Astrocyte of the cerebellum (primary cell): Measurements from ENCODE around the gene CASQ1.

Experiments used
- DNase-seq: peaks from one replicate; pipeline ENCODE4 v3.0.0-alpha.2; 2011; ENCODE audit warnings: low read depth
- H3K4me3 ChIP-seq: 2 replicates; pipeline ENCODE4 v1.5.1; 2011; ENCODE audit warnings: mild to moderate bottlenecking, low read depth, low read length, moderate library complexity
- CTCF ChIP-seq: IDR thresholded peaks from 2 replicates; pipeline ENCODE4 v1.5.1; 2012; ENCODE audit warnings: low read length, low read depth, moderate library complexity, mild to moderate bottlenecking; ENCODE audit errors: missing control alignments
- in situ Hi-C: cut with HindIII; loops from 2 replicates; pipeline ENCODE4 v1.10.0; 2017; ENCODE audit warnings: low sequenced_read_pairs

CASQ1 gene

GRCh38 chr1:160210561-160210960, 20.2 kb downstream of the CASQ1 start:
- no peak for TF ChIP-seq CTCF
- in situ Hi-C loops = no loop called here
- DNase-seq = no peak
- no peak overlapping the region for H3K4me3 ChIP-seq

GRCh38 chr1:160211046-160211790, 20.8 kb downstream of the CASQ1 start:
- no peak for DNase-seq
- in situ Hi-C loops = no loop called here
- no peak overlapping the region for H3K4me3 ChIP-seq
- TF ChIP-seq CTCF = no peak

- no peak for DNase-seq
- H3K4me3 ChIP-seq = no peak overlapping the region
- in situ Hi-C loops = loop anchor here (5.0 kb wide), 2 partner anchors 67 to 107 kb away; no protein-coding TSS in a partner anchor
- TF ChIP-seq CTCF = no peak
These were observed 24.2 kb downstream of the CASQ1 start for GRCh38 chr1:160214481-160215140.

GRCh38 chr1:160216301-160216700, 25.9 kb downstream of the CASQ1 start:
- H3K4me3 ChIP-seq = no peak overlapping the region
- DNase-seq = no peak
- TF ChIP-seq CTCF = no peak
- in situ Hi-C loops = loop anchor here (5.0 kb wide), 2 partner anchors 69 to 109 kb away; no protein-coding TSS in a partner anchor

GRCh38 chr1:160217481-160218051, 27.2 kb downstream of the CASQ1 start:
- H3K4me3 ChIP-seq = no peak overlapping the region
- in situ Hi-C loops = loop anchor here (5.0 kb wide), 2 partner anchors 70 to 110 kb away; no protein-coding TSS in a partner anchor
- TF ChIP-seq CTCF = no peak
- DNase-seq = no peak

- peak; percentile 51 for DNase-seq
- H3K4me3 ChIP-seq = no peak overlapping the region
- in situ Hi-C loops = loop anchor here (5.0 kb wide), 2 partner anchors 72 to 112 kb away; no protein-coding TSS in a partner anchor
- peak; percentile 52 for TF ChIP-seq CTCF
These were observed 28.9 kb downstream of the CASQ1 start for GRCh38 chr1:160219062-160219929.
